HepG2 (cell line): ENCODE data around the gene TOR1AIP1. TPM values are rescaled to one million over a fixed set of nuclear protein-coding genes. Genes with fewer than 3 reads are reported as not detected.

Experiments
- ATAC-seq: fragments of 200-7000 bp; cut with Tn5 transposase; 3 replicates; pipeline ENCODE4 v1.9.1; 2020; ENCODE audit warnings: mild to moderate bottlenecking, moderate library complexity
- BruUV-seq: library from RNA; stranded (reverse); fragments of 400-500 nt; replicated peaks from 2 replicates; lab custom pipeline; 2021; lab: Mats Ljungman, UMichigan
- CTCF ChIA-PET: fragments of 300-600 bp; formaldehyde crosslinking; extraction: SDS; loops from one replicate; lab custom pipeline; 2021; ENCODE audit warnings: low total read pairs, inconsistent platforms, low intra/inter-chr PET ratio; lab: Yijun Ruan, JAX
- POLR2A ChIA-PET: fragments of 350-600 bp; sonication (Branson Sonifier 250); formaldehyde crosslinking; loops from one replicate; lab custom pipeline; 2020; ENCODE audit warnings: antibody characterized with exemption, inconsistent platforms; lab: Yijun Ruan, JAX
- DNase-seq: peaks from one replicate; pipeline ENCODE4 v3.0.0-alpha.2; 2015; ENCODE audit warnings: low spot score
- FAIRE-seq: peaks from 3 replicates; lab custom pipeline; 2011; peaks lifted over from hg19 to GRCh38; lab: Jason Lieb, UNC
- H2AFZ ChIP-seq: one replicate; pipeline ENCODE4 v1.6.1; 2011; ENCODE audit warnings: low read length, inconsistent platforms
- H3K27ac ChIP-seq: fragments of 300-600 bp; 3 replicates; pipeline ENCODE4 v1.8.0; 2011; ENCODE audit warnings: mixed run types, mild to moderate bottlenecking, mixed read lengths, low read length, inconsistent platforms; ENCODE audit not compliant: insufficient read depth; ENCODE audit errors: extremely low read length
- H3K27me3 ChIP-seq, 2 experiments: fragments of 200-600 bp in 1 of 2; 2 replicates in 1 of 2; 3 replicates in 1 of 2; pipeline versions ENCODE4 v1.6.0 to v1.8.0; 2011; ENCODE audit warnings: low read length in 2 of 2, mild to moderate bottlenecking in 2 of 2, moderate library complexity in 2 of 2, inconsistent platforms in 1 of 2; ENCODE audit not compliant: insufficient read depth in 2 of 2, control insufficient read depth in 1 of 2
- H3K36me3 ChIP-seq, 2 experiments: fragments of 200-600 bp in 1 of 2; replicated peaks in 1 of 2; 2 replicates in 1 of 2; 3 replicates in 1 of 2; pipeline versions ENCODE4 v1.5.1 to v1.8.0; 2011; ENCODE audit warnings: low read length in 2 of 2, inconsistent platforms in 1 of 2; ENCODE audit not compliant: insufficient read depth in 2 of 2, control insufficient read depth in 1 of 2
- H3K4me1 ChIP-seq: 2 replicates; pipeline ENCODE4 v1.5.1; 2012; ENCODE audit warnings: low read length, inconsistent platforms; ENCODE audit not compliant: insufficient read depth
- H3K4me2 ChIP-seq: 2 replicates; pipeline ENCODE4 v1.6.0; 2011; ENCODE audit warnings: low read depth, low read length, inconsistent platforms
- H3K4me3 ChIP-seq, 3 experiments: fragments of 200-600 bp in 1 of 3; sonication (generic), shearing (Covaris generic) in 1 of 3; replicated peaks in 1 of 3; 2 replicates each; pipeline ENCODE4 v1.5.1; 2011 to 2016; ENCODE audit warnings: low read length in 3 of 3, inconsistent platforms in 2 of 3, low read depth in 2 of 3, mild to moderate bottlenecking in 2 of 3, control low read depth in 1 of 3, mixed read lengths in 1 of 3; ENCODE audit not compliant: insufficient read depth in 1 of 3
- H3K79me2 ChIP-seq: one replicate; pipeline ENCODE4 v1.6.1; 2011; ENCODE audit warnings: low read length, inconsistent platforms; ENCODE audit not compliant: insufficient read depth
- H3K9ac ChIP-seq: 2 replicates; pipeline ENCODE4 v1.6.0; 2011; ENCODE audit warnings: mild to moderate bottlenecking, low read depth, low read length, inconsistent platforms; ENCODE audit not compliant: insufficient read depth
- H3K9me3 ChIP-seq: 2 replicates; pipeline ENCODE4 v1.5.1; 2012; ENCODE audit warnings: mild to moderate bottlenecking, low read length
- H4K20me1 ChIP-seq: 2 replicates; pipeline ENCODE4 v1.6.0; 2011; ENCODE audit warnings: inconsistent platforms, mild to moderate bottlenecking, low read length, moderate library complexity; ENCODE audit not compliant: insufficient read depth
- ATF1 ChIP-seq: IDR thresholded peaks from 2 replicates; pipeline ENCODE4 v1.6.1; 2016; ENCODE audit warnings: mild to moderate bottlenecking, control low read depth
- FOXJ3 ChIP-seq: sonication (generic); formaldehyde crosslinking; IDR thresholded peaks from 2 replicates; pipeline ENCODE4 v1.4.0; 2020; ENCODE audit warnings: missing genetic modification reagents, mild to moderate bottlenecking, borderline replicate concordance
- HES4 ChIP-seq: sonication (generic); formaldehyde crosslinking; IDR thresholded peaks from 2 replicates; pipeline ENCODE4 v1.9.0; 2021; ENCODE audit warnings: mild to moderate bottlenecking, missing genetic modification reagents, borderline replicate concordance
- IKZF4 ChIP-seq: sonication (generic); formaldehyde crosslinking; IDR thresholded peaks from 2 replicates; pipeline ENCODE4 v1.5.1; 2020; ENCODE audit warnings: borderline replicate concordance, mild to moderate bottlenecking, low read depth, missing genetic modification reagents; ENCODE audit errors: not compliant biosample characterization
- ISX ChIP-seq: sonication (generic); formaldehyde crosslinking; conservative IDR thresholded peaks from 2 replicates; pipeline ENCODE4 v1.5.0; 2020; ENCODE audit warnings: missing genetic modification reagents
- MEIS1 ChIP-seq: sonication (generic); formaldehyde crosslinking; IDR thresholded peaks from 2 replicates; pipeline ENCODE4 v1.9.0; 2021; ENCODE audit warnings: mild to moderate bottlenecking, missing genetic modification reagents, moderate library complexity, borderline replicate concordance
- XRCC5 ChIP-seq: fragments of 200-400 bp; formaldehyde crosslinking; optimal IDR thresholded peaks from 2 replicates; pipeline ENCODE3; 2017; ENCODE audit warnings: mild to moderate bottlenecking, low read length
- ZBTB42 ChIP-seq: sonication (generic); formaldehyde crosslinking; IDR thresholded peaks from 2 replicates; pipeline ENCODE4 v1.5.0; 2020; ENCODE audit warnings: mild to moderate bottlenecking, missing genetic modification reagents
- ZNF224 ChIP-seq: sonication (generic); formaldehyde crosslinking; IDR thresholded peaks from 2 replicates; pipeline ENCODE4 v1.5.0; 2020; ENCODE audit warnings: mild to moderate bottlenecking, missing genetic modification reagents
- ZNF383 ChIP-seq: sonication (generic); formaldehyde crosslinking; IDR thresholded peaks from 2 replicates; pipeline ENCODE4 v1.4.0; 2020; ENCODE audit warnings: missing genetic modification reagents, mild to moderate bottlenecking, borderline replicate concordance
- ZNF703 ChIP-seq: sonication (generic); formaldehyde crosslinking; IDR thresholded peaks from 2 replicates; pipeline ENCODE4 v1.5.1; 2020; ENCODE audit warnings: missing genetic modification reagents, mild to moderate bottlenecking, moderate library complexity, borderline replicate concordance
- ZNF878 ChIP-seq: sonication (generic); formaldehyde crosslinking; IDR thresholded peaks from 2 replicates; pipeline ENCODE4 v1.8.1; 2023; ENCODE audit warnings: mild to moderate bottlenecking, missing genetic modification reagents, moderate library complexity
- WGBS: methylation state at CpG from one replicate; pipeline ENCODE4 v1.1.6; 2017; ENCODE audit warnings: low lambda C conversion rate; 5-methylcytosine and 5-hydroxymethylcytosine counted together
- in situ Hi-C: cut with HindIII; loops from 2 replicates; pipeline ENCODE4 v1.10.0; 2017; ENCODE audit warnings: low pct_unique_long_range_greater_than_20kb; ENCODE audit not compliant: extremely low pct_ligation_motif_present
- intact Hi-C: fragments of 100-400 bp; cut with micrococcal nuclease; formaldehyde crosslinking; loops from one replicate; pipeline ENCODE4 v1.10.0; 2022; ENCODE audit not compliant: unreplicated experiment
- polyA plus RNA-seq, 8 experiments: library from polyadenylated mRNA; depleted of rRNA in 3 of 8; stranded (reverse) in 7 of 8; unstranded in 1 of 8; fragments of >200 nt; fragmentation: Illumina TruSeq in 4 of 8; extraction: Trizol in 4 of 8; gene quantifications; 2 replicates each; pipeline versions ENCODE4 v1.2.1 to v1.2.3, GENCODE V29; 2011 to 2016; ENCODE audit warnings: low read depth in 4 of 8, missing spikeins in 1 of 8, mixed read lengths in 1 of 8; ENCODE audit not compliant: insufficient read depth in 1 of 8
- total RNA-seq, 5 experiments: library from RNA; depleted of rRNA; stranded (reverse); fragments of >200 nt; fragmentation: Illumina TruSeq; extraction: Trizol; gene quantifications; 2 replicates each; pipeline ENCODE4 v1.2.3, GENCODE V29; 2016; ENCODE audit warnings: low read depth in 1 of 5
- TF ChIP-seq, protein P1 (sequence below): sonication (generic); formaldehyde crosslinking; IDR thresholded peaks from 2 replicates; pipeline ENCODE4 v1.8.0; 2022; ENCODE audit warnings: mild to moderate bottlenecking, missing genetic modification reagents; ENCODE audit not compliant: insufficient replicate concordance
- TF ChIP-seq, protein P2 (sequence below): sonication (generic); formaldehyde crosslinking; IDR thresholded peaks from 2 replicates; pipeline ENCODE4 v1.8.0; 2022; ENCODE audit warnings: mild to moderate bottlenecking, missing genetic modification reagents
- TF ChIP-seq, protein P3 (sequence below): sonication (generic); formaldehyde crosslinking; IDR thresholded peaks from 2 replicates; pipeline ENCODE4 v1.4.0; 2020; ENCODE audit warnings: missing genetic modification reagents

TOR1AIP1 gene
- total and polyA plus RNA-seq, 2 of the 13 experiments (the other 11 are each of a cell fraction or from before 2014, with no cell fraction given): 15.6 to 29.0 TPM

DNA sequence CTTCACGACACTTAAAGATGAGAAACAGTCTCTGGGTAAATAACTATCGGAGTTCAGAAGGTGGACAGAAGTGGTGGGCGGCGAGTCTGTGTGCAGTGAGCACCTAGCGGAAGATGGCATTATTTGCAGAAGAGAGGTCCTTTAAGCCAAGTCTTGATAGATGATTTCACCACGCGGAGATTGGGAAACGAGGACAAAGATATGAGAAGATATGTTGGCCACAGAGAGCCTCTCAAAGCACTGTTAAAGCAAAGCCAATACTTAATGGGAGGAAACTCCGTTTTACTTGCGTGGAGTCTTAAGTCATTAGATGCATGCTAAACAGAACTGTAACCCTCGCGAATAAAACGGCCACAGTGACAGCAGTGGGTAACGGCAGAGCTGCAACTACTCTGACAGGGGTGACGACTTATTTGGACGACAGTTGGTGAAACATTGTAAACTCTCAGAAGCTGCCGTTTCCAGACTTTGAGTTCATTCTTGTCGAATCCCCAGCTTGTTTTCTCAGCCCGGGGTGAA lies 71.9 kb downstream of the TOR1AIP1 start:
- Histone ChIP-seq H3K4me2 (peak overlapping the region; percentile 82), H4K20me1 (peaks cover 17% of the 10 kb centered on the region; the same call in 1 of the 2 replicates), H3K9me3 (no peaks in the 10 kb centered on the region), H3K4me3 (peak overlapping the region; percentile 96 to 99 (median 98)), H3K4me1 (peaks cover 20% of the 10 kb centered on the region), H3K27me3 (no peaks in the 10 kb centered on the region; a peak in 1 of 5 replicates), H3K79me2 (peaks cover 44% of the 10 kb centered on the region), H2AFZ (peak overlapping the region; percentile 99), H3K27ac (peak overlapping the region; percentile 86), H3K9ac (peak overlapping the region; percentile 93), H3K36me3 (no peaks in the 10 kb centered on the region)
- ChIA-PET CTCF (no interaction called here), POLR2A (interaction anchor here (0.6 to 2.5 kb wide), 4 partner anchors 12 to 86 kb away, joined by 3 to 23 read pairs (median 3); partner anchors contain the start of gene TOR1AIP1)
- ATAC-seq (peak; percentile 21), FAIRE-seq (no peak), DNase-seq (peak; percentile 49)
- under 1% methylated on average over 19 of the region's 19 CpGs for WGBS
- in situ Hi-C loops: no loop called here
- intact Hi-C loops: loop anchor here (1.0 to 10.0 kb wide), 4 partner anchors 71 to 201 kb away; partner anchors contain the start of genes QSOX1 and TOR1AIP1
- TSS peak; percentile 96 for BruUV-seq
- TF ChIP-seq MEIS1 (CRISPR knock-in tag) (0 out of 2 replicates have a peak, but pooled peaks have one; percentile 1), ATF1 (CRISPR knock-in tag) (peak; percentile 73), ZNF383 (CRISPR knock-in tag) (0 out of 2 replicates have a peak, but pooled peaks have one; percentile 24), IKZF4 (CRISPR knock-in tag) (no peak), ZNF878 (0 out of 2 replicates have a peak, but pooled peaks have one; percentile 44), XRCC5 (peak; percentile 2), ZBTB42 (CRISPR knock-in tag) (0 out of 2 replicates have a peak, but pooled peaks have one; percentile 52), FOXJ3 (CRISPR knock-in tag) (0 out of 2 replicates have a peak, but pooled peaks have one; percentile 65), HES4 (CRISPR knock-in tag) (0 out of 2 replicates have a peak, but pooled peaks have one; percentile 7), ZNF224 (CRISPR knock-in tag) (peak; percentile 98), ISX (no peak), ZNF703 (CRISPR knock-in tag) (0 out of 2 replicates have a peak, but pooled peaks have one; percentile 63)
- TF ChIP-seq, protein P1, sequence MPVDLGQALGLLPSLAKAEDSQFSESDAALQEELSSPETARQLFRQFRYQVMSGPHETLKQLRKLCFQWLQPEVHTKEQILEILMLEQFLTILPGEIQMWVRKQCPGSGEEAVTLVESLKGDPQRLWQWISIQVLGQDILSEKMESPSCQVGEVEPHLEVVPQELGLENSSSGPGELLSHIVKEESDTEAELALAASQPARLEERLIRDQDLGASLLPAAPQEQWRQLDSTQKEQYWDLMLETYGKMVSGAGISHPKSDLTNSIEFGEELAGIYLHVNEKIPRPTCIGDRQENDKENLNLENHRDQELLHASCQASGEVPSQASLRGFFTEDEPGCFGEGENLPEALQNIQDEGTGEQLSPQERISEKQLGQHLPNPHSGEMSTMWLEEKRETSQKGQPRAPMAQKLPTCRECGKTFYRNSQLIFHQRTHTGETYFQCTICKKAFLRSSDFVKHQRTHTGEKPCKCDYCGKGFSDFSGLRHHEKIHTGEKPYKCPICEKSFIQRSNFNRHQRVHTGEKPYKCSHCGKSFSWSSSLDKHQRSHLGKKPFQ (CRISPR knock-in tag): peak; percentile 75
- TF ChIP-seq, protein P2, sequence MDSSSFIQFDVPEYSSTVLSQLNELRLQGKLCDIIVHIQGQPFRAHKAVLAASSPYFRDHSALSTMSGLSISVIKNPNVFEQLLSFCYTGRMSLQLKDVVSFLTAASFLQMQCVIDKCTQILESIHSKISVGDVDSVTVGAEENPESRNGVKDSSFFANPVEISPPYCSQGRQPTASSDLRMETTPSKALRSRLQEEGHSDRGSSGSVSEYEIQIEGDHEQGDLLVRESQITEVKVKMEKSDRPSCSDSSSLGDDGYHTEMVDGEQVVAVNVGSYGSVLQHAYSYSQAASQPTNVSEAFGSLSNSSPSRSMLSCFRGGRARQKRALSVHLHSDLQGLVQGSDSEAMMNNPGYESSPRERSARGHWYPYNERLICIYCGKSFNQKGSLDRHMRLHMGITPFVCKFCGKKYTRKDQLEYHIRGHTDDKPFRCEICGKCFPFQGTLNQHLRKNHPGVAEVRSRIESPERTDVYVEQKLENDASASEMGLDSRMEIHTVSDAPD (CRISPR knock-in tag): 0 out of 2 replicates have a peak, but pooled peaks have one; percentile 4
- TF ChIP-seq, protein P3, sequence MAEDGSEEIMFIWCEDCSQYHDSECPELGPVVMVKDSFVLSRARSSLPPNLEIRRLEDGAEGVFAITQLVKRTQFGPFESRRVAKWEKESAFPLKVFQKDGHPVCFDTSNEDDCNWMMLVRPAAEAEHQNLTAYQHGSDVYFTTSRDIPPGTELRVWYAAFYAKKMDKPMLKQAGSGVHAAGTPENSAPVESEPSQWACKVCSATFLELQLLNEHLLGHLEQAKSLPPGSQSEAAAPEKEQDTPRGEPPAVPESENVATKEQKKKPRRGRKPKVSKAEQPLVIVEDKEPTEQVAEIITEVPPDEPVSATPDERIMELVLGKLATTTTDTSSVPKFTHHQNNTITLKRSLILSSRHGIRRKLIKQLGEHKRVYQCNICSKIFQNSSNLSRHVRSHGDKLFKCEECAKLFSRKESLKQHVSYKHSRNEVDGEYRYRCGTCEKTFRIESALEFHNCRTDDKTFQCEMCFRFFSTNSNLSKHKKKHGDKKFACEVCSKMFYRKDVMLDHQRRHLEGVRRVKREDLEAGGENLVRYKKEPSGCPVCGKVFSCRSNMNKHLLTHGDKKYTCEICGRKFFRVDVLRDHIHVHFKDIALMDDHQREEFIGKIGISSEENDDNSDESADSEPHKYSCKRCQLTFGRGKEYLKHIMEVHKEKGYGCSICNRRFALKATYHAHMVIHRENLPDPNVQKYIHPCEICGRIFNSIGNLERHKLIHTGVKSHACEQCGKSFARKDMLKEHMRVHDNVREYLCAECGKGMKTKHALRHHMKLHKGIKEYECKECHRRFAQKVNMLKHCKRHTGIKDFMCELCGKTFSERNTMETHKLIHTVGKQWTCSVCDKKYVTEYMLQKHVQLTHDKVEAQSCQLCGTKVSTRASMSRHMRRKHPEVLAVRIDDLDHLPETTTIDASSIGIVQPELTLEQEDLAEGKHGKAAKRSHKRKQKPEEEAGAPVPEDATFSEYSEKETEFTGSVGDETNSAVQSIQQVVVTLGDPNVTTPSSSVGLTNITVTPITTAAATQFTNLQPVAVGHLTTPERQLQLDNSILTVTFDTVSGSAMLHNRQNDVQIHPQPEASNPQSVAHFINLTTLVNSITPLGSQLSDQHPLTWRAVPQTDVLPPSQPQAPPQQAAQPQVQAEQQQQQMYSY (CRISPR knock-in tag): no peak
